Measurements from ENCODE around the gene WBP11.

WBP11 gene

GRCh38 chr12:14839262-14839661 is 36.0 kb upstream of the WBP11 start:
- no peaks in the 10 kb centered on the region for H3K27me3 ChIP-seq (ENCODE audit: control insufficient read depth in 3 of 3, insufficient read depth in 3 of 3, low read depth in 1 of 3, low read length in 3 of 3)
- no peak overlapping the region for H2AK5ac ChIP-seq (ENCODE audit: low read depth, low read length)
- peaks cover 2 to 4% of the 10 kb centered on the region in 2 donors for H3K4me1 ChIP-seq (ENCODE audit: control insufficient read depth in 2 of 2, insufficient read depth in 1 of 2, low read depth in 1 of 2, low read length in 2 of 2)
- no peak overlapping the region for H2BK5ac ChIP-seq (ENCODE audit: low read length)
- no peaks in the 10 kb centered on the region for H3K79me1 ChIP-seq (ENCODE audit: low read depth, low read length)
- no peak overlapping the region for H2BK12ac ChIP-seq (ENCODE audit: low read length)
- no peak for DNase-seq (ENCODE audit: low spot score)
- H3K4me2 ChIP-seq (ENCODE audit: insufficient read depth, low read length, poor library complexity, severe bottlenecking) = no peak overlapping the region
- no peak overlapping the region for H3K4me3 ChIP-seq (ENCODE audit: low read length in 2 of 2)
- H3K18ac ChIP-seq (ENCODE audit: low read length) = no peak overlapping the region
- H3K4ac ChIP-seq (ENCODE audit: low read length) = no peak overlapping the region
- no peak overlapping the region for H4K91ac ChIP-seq (ENCODE audit: low read depth, low read length, poor library complexity)
- no peak overlapping the region for H3K27ac ChIP-seq (replicated peaks; ENCODE audit: low read length)
- H3K36me3 ChIP-seq (replicated peaks in 1 of 2; ENCODE audit: control insufficient read depth in 2 of 2, insufficient read depth in 2 of 2, low read length in 2 of 2) = no peaks in the 10 kb centered on the region
- H3K23ac ChIP-seq (ENCODE audit: low read depth, low read length, poor library complexity) = no peak overlapping the region
- WGBS, 2 donors (ENCODE audit: extremely low coverage in 2 of 2, insufficient read length in 2 of 2, insufficient replicate concordance in 1 of 2) = no CpG with 5 or more reads among the region's 1 CpG
- no peak overlapping the region for H2BK120ac ChIP-seq (ENCODE audit: low read depth, low read length)
- H3K14ac ChIP-seq (ENCODE audit: low read length) = no peak overlapping the region
- no peak overlapping the region for H3K9ac ChIP-seq (ENCODE audit: low read depth, low read length, poor library complexity)
- H2BK15ac ChIP-seq (ENCODE audit: low read length) = no peak overlapping the region
- H3K9me3 ChIP-seq (replicated peaks in 1 of 2; ENCODE audit: control insufficient read depth in 2 of 2, insufficient read depth in 1 of 2, low read depth in 1 of 2, low read length in 2 of 2) = peaks cover 0 to 4% of the 10 kb centered on the region in 2 donors
- no peak overlapping the region for H2AFZ ChIP-seq (ENCODE audit: low read length)
- no peak overlapping the region for H4K8ac ChIP-seq (ENCODE audit: low read depth, low read length)

GRCh38 chr12:14836336-14837210 is 33.3 kb upstream of the WBP11 start:
- H3K36me3 ChIP-seq (replicated peaks in 1 of 2; ENCODE audit: control insufficient read depth in 2 of 2, insufficient read depth in 2 of 2, low read length in 2 of 2) = no peaks in the 10 kb centered on the region
- H3K4ac ChIP-seq (ENCODE audit: low read length) = no peak overlapping the region
- no CpG with 5 or more reads among the region's 7 CpGs for WGBS, 2 donors (ENCODE audit: extremely low coverage in 2 of 2, insufficient read length in 2 of 2, insufficient replicate concordance in 1 of 2)
- no peak overlapping the region for H3K4me2 ChIP-seq (ENCODE audit: insufficient read depth, low read length, poor library complexity, severe bottlenecking)
- peaks cover 0 to 4% of the 10 kb centered on the region in 2 donors for H3K9me3 ChIP-seq (replicated peaks in 1 of 2; ENCODE audit: control insufficient read depth in 2 of 2, insufficient read depth in 1 of 2, low read depth in 1 of 2, low read length in 2 of 2)
- no peak overlapping the region for H2BK120ac ChIP-seq (ENCODE audit: low read depth, low read length)
- no peak for DNase-seq (ENCODE audit: low spot score)
- H3K4me3 ChIP-seq (ENCODE audit: low read length in 2 of 2) = no peak overlapping the region
- no peak overlapping the region for H3K23ac ChIP-seq (ENCODE audit: low read depth, low read length, poor library complexity)
- H4K8ac ChIP-seq (ENCODE audit: low read depth, low read length) = no peak overlapping the region
- no peak overlapping the region for H3K9ac ChIP-seq (ENCODE audit: low read depth, low read length, poor library complexity)
- H3K27me3 ChIP-seq (ENCODE audit: control insufficient read depth in 3 of 3, insufficient read depth in 3 of 3, low read depth in 1 of 3, low read length in 3 of 3) = no peaks in the 10 kb centered on the region
- peaks cover 0 to 7% of the 10 kb centered on the region in 2 donors for H3K4me1 ChIP-seq (ENCODE audit: control insufficient read depth in 2 of 2, insufficient read depth in 1 of 2, low read depth in 1 of 2, low read length in 2 of 2)
- H3K79me1 ChIP-seq (ENCODE audit: low read depth, low read length) = no peaks in the 10 kb centered on the region
- H3K27ac ChIP-seq (replicated peaks; ENCODE audit: low read length) = no peak overlapping the region
- no peak overlapping the region for H2BK5ac ChIP-seq (ENCODE audit: low read length)
- no peak overlapping the region for H2AK5ac ChIP-seq (ENCODE audit: low read depth, low read length)
- H2AFZ ChIP-seq (ENCODE audit: low read length) = no peak overlapping the region
- no peak overlapping the region for H2BK15ac ChIP-seq (ENCODE audit: low read length)
- no peak overlapping the region for H4K91ac ChIP-seq (ENCODE audit: low read depth, low read length, poor library complexity)
- H2BK12ac ChIP-seq (ENCODE audit: low read length) = no peak overlapping the region
- H3K14ac ChIP-seq (ENCODE audit: low read length) = no peak overlapping the region
- H3K18ac ChIP-seq (ENCODE audit: low read length) = no peak overlapping the region

GRCh38 chr12:14834509-14834908 is 31.2 kb upstream of the WBP11 start:
- Histone ChIP-seq H2BK120ac (ENCODE audit: low read depth, low read length) (no peak overlapping the region), H3K27ac (replicated peaks; ENCODE audit: low read length) (no peak overlapping the region), H3K4me3 (ENCODE audit: low read length in 2 of 2) (no peak overlapping the region)

GRCh38 chr12:14833952-14834351 is 30.7 kb upstream of the WBP11 start:
- H3K23ac ChIP-seq (ENCODE audit: low read depth, low read length, poor library complexity) = no peak overlapping the region
- no peak overlapping the region for H3K4me3 ChIP-seq (ENCODE audit: low read length in 2 of 2)
- no peak for DNase-seq (ENCODE audit: low spot score)
- no peak overlapping the region for H3K9ac ChIP-seq (ENCODE audit: low read depth, low read length, poor library complexity)
- H3K9me3 ChIP-seq (replicated peaks in 1 of 2; ENCODE audit: control insufficient read depth in 2 of 2, insufficient read depth in 1 of 2, low read depth in 1 of 2, low read length in 2 of 2) = no peaks in the 10 kb centered on the region
- H4K8ac ChIP-seq (ENCODE audit: low read depth, low read length) = no peak overlapping the region
- H2AK5ac ChIP-seq (ENCODE audit: low read depth, low read length) = no peak overlapping the region
- no peaks in the 10 kb centered on the region for H3K36me3 ChIP-seq (replicated peaks in 1 of 2; ENCODE audit: control insufficient read depth in 2 of 2, insufficient read depth in 2 of 2, low read length in 2 of 2)
- no peak overlapping the region for H2BK5ac ChIP-seq (ENCODE audit: low read length)
- no peak overlapping the region for H2BK15ac ChIP-seq (ENCODE audit: low read length)
- no peak overlapping the region for H3K14ac ChIP-seq (ENCODE audit: low read length)
- no peak overlapping the region for H2BK120ac ChIP-seq (ENCODE audit: low read depth, low read length)
- peak overlapping the region; percentile 8 for H2AFZ ChIP-seq (ENCODE audit: low read length)
- no CpG with 5 or more reads among the region's 1 CpG for WGBS, 2 donors (ENCODE audit: extremely low coverage in 2 of 2, insufficient read length in 2 of 2, insufficient replicate concordance in 1 of 2)
- H3K4ac ChIP-seq (ENCODE audit: low read length) = no peak overlapping the region
- H3K79me1 ChIP-seq (ENCODE audit: low read depth, low read length) = no peaks in the 10 kb centered on the region
- H3K18ac ChIP-seq (ENCODE audit: low read length) = no peak overlapping the region
- H4K91ac ChIP-seq (ENCODE audit: low read depth, low read length, poor library complexity) = no peak overlapping the region
- no peaks in the 10 kb centered on the region for H3K27me3 ChIP-seq (ENCODE audit: control insufficient read depth in 3 of 3, insufficient read depth in 3 of 3, low read depth in 1 of 3, low read length in 3 of 3)
- H2BK12ac ChIP-seq (ENCODE audit: low read length) = no peak overlapping the region
- no peak overlapping the region for H3K4me2 ChIP-seq (ENCODE audit: insufficient read depth, low read length, poor library complexity, severe bottlenecking)
- no peak overlapping the region for H3K27ac ChIP-seq (replicated peaks; ENCODE audit: low read length)
- H3K4me1 ChIP-seq (ENCODE audit: control insufficient read depth in 2 of 2, insufficient read depth in 1 of 2, low read depth in 1 of 2, low read length in 2 of 2) = peaks cover 0 to 7% of the 10 kb centered on the region in 2 donors

More at GRCh38 chr12:14834509-14834908, 31.2 kb upstream of the WBP11 start:
- H3K79me1 ChIP-seq (ENCODE audit: low read depth, low read length) = no peaks in the 10 kb centered on the region
- no peak overlapping the region for H2BK12ac ChIP-seq (ENCODE audit: low read length)
- H4K8ac ChIP-seq (ENCODE audit: low read depth, low read length) = no peak overlapping the region
- no peak overlapping the region for H2BK5ac ChIP-seq (ENCODE audit: low read length)
- H3K27me3 ChIP-seq (ENCODE audit: control insufficient read depth in 3 of 3, insufficient read depth in 3 of 3, low read depth in 1 of 3, low read length in 3 of 3) = no peaks in the 10 kb centered on the region
- peaks cover 0 to 7% of the 10 kb centered on the region in 2 donors for H3K4me1 ChIP-seq (ENCODE audit: control insufficient read depth in 2 of 2, insufficient read depth in 1 of 2, low read depth in 1 of 2, low read length in 2 of 2)
- no peak overlapping the region for H3K4me2 ChIP-seq (ENCODE audit: insufficient read depth, low read length, poor library complexity, severe bottlenecking)
- no peak overlapping the region for H2AK5ac ChIP-seq (ENCODE audit: low read depth, low read length)
- no peak overlapping the region for H3K14ac ChIP-seq (ENCODE audit: low read length)
- H4K91ac ChIP-seq (ENCODE audit: low read depth, low read length, poor library complexity) = no peak overlapping the region
- H3K18ac ChIP-seq (ENCODE audit: low read length) = no peak overlapping the region
- no peak overlapping the region for H3K23ac ChIP-seq (ENCODE audit: low read depth, low read length, poor library complexity)
- no peak overlapping the region for H2BK15ac ChIP-seq (ENCODE audit: low read length)
- DNase-seq (ENCODE audit: low spot score) = no peak
- no peak overlapping the region for H3K9ac ChIP-seq (ENCODE audit: low read depth, low read length, poor library complexity)
- peaks cover 0 to 2% of the 10 kb centered on the region in 2 donors for H3K9me3 ChIP-seq (replicated peaks in 1 of 2; ENCODE audit: control insufficient read depth in 2 of 2, insufficient read depth in 1 of 2, low read depth in 1 of 2, low read length in 2 of 2)
- no peaks in the 10 kb centered on the region for H3K36me3 ChIP-seq (replicated peaks in 1 of 2; ENCODE audit: control insufficient read depth in 2 of 2, insufficient read depth in 2 of 2, low read length in 2 of 2)
- H2AFZ ChIP-seq (ENCODE audit: low read length) = peak overlapping the region; percentile 72
- no peak overlapping the region for H3K4ac ChIP-seq (ENCODE audit: low read length)
